Epithelial cell of esophagus (primary cell): ENCODE data around the gene FEN1.

ENCODE experiments used
- DNase-seq: peaks from one replicate; pipeline ENCODE4 v3.0.0; 2010; ENCODE audit warnings: low read depth
- H3K4me3 ChIP-seq: 2 replicates; pipeline ENCODE4 v1.5.1; 2011; ENCODE audit warnings: mild to moderate bottlenecking, low read length, control low read depth
- CTCF ChIP-seq: IDR thresholded peaks from 2 replicates; pipeline ENCODE4 v1.5.1; 2011; ENCODE audit warnings: low read depth, mild to moderate bottlenecking, low read length, control low read depth, inconsistent platforms; ENCODE audit not compliant: insufficient read depth; ENCODE audit errors: missing control alignments

FEN1 gene

GRCh38 chr11:61764606-61765260 lies 28.0 kb upstream of the FEN1 start:
- no peak overlapping the region for H3K4me3 ChIP-seq
- TF ChIP-seq CTCF: no peak
- DNase-seq: no peak

- H3K4me3 ChIP-seq: no peak overlapping the region
- DNase-seq: no peak
- no peak for TF ChIP-seq CTCF
These were observed 27.0 kb upstream of the FEN1 start for GRCh38 chr11:61765550-61766253.

- no peak for TF ChIP-seq CTCF
- DNase-seq: no peak
- H3K4me3 ChIP-seq: no peak overlapping the region
These were observed 26.3 kb upstream of the FEN1 start for GRCh38 chr11:61766353-61766841.

GRCh38 chr11:61768376-61769076 lies 24.2 kb upstream of the FEN1 start:
- no peak for TF ChIP-seq CTCF
- no peak for DNase-seq
- no peak overlapping the region for H3K4me3 ChIP-seq

- TF ChIP-seq CTCF: no peak
- no peak for DNase-seq
- H3K4me3 ChIP-seq: no peak overlapping the region
These were observed 23.4 kb upstream of the FEN1 start for GRCh38 chr11:61769169-61769920.

- no peak for DNase-seq
- no peak for TF ChIP-seq CTCF
- no peak overlapping the region for H3K4me3 ChIP-seq
These were observed 22.6 kb upstream of the FEN1 start for GRCh38 chr11:61769946-61770683.
